GM10266 (cell line): ENCODE results near the gene GPC6.
"Not testable (repeated sequence)": the region's sequence is repeated elsewhere in the genome, so short reads cannot be mapped to it uniquely, and the experiment has no call there.

Experiments
- DNase-seq: peaks from one replicate; pipeline ENCODE4 v3.0.0; 2012; ENCODE audit errors: extremely low spot score
- CTCF ChIP-seq: IDR thresholded peaks from 2 replicates; pipeline ENCODE4 v1.5.1; 2012; ENCODE audit warnings: mild to moderate bottlenecking, low read depth; ENCODE audit not compliant: control insufficient read depth, insufficient read depth; ENCODE audit errors: missing control alignments

GPC6 gene

DNA sequence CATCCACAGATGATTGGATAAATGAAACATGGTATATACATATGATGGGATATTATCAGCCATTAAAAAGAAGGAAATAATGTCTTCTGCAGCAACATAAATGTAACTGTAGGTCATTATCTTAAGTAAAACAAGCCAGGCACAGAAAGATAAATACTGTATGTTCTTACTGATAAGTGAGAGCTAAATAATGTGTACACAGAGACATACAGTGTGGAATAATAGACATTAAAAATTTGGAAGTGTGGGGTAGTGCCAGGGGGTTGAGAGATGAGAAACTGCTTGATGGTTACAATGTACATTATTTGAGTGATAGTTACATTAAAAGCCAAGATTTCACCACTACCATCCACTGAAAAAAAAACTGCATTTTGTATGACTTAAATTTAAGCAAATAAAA lies 26.0 kb upstream of the GPC6 start:
- no peak for DNase-seq

GRCh38 chr13:93201992-93202558 lies 24.5 kb upstream of the GPC6 start:
- no peak for TF ChIP-seq CTCF
- DNase-seq, result no peak

More for the DNA sequence above, 26.0 kb upstream of the GPC6 start:
- TF ChIP-seq CTCF, result no peak

- DNase-seq, result not testable (repeated sequence)
These were observed 19.7 kb upstream of the GPC6 start for GRCh38 chr13:93206778-93207392.

GRCh38 chr13:93216122-93216521 lies 10.5 kb upstream of the GPC6 start:
- DNase-seq, result no peak
- no peak for TF ChIP-seq CTCF

DNA sequence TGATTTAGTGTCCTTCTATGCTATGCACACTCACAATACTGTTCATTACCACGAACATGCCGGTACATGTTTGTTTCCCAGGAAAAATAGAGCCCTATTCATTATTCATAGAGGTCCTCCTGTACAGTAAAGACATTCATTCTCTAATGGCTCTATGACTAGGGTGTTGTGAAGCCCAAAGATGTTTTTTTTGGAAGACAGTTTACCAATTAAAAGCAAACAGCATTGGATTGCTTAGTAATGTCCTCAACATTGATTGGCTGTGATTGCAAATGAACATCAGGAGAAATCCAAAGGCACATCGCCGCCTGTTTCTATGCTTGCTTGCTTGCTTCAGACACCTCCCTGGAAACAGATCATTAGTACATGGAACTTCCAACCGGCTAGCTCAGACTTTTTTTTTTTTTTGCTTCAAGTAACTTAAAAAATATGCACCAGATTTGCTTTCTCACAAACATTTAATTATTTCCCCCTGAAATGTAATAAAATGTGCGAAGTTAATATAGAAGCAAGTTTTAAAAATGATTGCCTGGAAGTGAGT lies 8.8 kb upstream of the GPC6 start:
- no peak for TF ChIP-seq CTCF
- no peak for DNase-seq

DNA sequence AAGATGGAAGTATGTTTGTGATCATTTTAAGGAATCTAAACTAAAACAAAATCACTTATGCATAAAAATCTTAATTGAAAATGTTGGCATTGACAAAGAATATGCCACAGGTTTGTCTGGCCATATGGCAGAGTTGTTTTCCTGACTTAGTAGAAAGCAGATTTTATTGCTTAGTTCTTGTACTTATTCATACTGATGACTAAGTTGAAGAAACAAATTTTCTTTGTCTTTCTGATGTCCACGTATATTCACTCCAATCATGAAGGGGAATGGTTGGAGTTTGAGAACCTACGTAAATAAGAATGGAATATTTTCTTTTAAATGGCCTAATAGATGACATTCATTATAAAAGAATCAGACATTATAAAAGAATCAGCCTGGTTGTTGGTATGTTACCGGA lies 8.0 kb upstream of the GPC6 start:
- no peak for TF ChIP-seq CTCF
- no peak for DNase-seq

DNA sequence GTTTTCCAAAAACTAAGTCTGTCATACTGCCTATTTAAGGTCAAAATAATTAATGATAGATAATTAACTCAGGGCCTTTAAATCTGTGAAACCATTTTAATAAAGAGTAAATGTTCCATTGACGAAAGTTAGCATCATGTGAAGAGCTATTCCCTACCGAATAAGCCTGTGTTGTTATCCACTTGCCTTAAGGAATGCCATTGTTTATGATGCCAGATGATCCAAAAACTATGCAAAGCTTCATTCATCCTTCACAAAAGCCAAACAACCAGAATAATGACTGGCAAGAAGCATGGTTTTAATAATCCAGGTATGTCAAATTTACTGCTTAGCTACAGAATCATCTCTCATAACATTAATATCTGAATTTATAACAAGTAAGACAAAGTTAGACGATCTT lies 6.5 kb upstream of the GPC6 start:
- no peak for DNase-seq
- no peak for TF ChIP-seq CTCF
